ENCODE measurements around the gene OR5B12. TPM values are rescaled to one million over a fixed set of nuclear protein-coding genes. Genes with fewer than 3 reads are reported as not detected.

Gene OR5B12
- polyA plus RNA-seq, 1 of the 3 experiments (the other 2 are of a cell fraction), result not detected

GRCh38 chr11:58390551-58391063 lies 51.4 kb downstream of the OR5B12 start (continued):
- TF ChIP-seq, protein P1, sequence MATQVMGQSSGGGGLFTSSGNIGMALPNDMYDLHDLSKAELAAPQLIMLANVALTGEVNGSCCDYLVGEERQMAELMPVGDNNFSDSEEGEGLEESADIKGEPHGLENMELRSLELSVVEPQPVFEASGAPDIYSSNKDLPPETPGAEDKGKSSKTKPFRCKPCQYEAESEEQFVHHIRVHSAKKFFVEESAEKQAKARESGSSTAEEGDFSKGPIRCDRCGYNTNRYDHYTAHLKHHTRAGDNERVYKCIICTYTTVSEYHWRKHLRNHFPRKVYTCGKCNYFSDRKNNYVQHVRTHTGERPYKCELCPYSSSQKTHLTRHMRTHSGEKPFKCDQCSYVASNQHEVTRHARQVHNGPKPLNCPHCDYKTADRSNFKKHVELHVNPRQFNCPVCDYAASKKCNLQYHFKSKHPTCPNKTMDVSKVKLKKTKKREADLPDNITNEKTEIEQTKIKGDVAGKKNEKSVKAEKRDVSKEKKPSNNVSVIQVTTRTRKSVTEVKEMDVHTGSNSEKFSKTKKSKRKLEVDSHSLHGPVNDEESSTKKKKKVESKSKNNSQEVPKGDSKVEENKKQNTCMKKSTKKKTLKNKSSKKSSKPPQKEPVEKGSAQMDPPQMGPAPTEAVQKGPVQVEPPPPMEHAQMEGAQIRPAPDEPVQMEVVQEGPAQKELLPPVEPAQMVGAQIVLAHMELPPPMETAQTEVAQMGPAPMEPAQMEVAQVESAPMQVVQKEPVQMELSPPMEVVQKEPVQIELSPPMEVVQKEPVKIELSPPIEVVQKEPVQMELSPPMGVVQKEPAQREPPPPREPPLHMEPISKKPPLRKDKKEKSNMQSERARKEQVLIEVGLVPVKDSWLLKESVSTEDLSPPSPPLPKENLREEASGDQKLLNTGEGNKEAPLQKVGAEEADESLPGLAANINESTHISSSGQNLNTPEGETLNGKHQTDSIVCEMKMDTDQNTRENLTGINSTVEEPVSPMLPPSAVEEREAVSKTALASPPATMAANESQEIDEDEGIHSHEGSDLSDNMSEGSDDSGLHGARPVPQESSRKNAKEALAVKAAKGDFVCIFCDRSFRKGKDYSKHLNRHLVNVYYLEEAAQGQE (IDR thresholded peaks at IDR 0.05; ENCODE audit: low read depth, low read length), result no peak
- TF ChIP-seq, protein P2, sequence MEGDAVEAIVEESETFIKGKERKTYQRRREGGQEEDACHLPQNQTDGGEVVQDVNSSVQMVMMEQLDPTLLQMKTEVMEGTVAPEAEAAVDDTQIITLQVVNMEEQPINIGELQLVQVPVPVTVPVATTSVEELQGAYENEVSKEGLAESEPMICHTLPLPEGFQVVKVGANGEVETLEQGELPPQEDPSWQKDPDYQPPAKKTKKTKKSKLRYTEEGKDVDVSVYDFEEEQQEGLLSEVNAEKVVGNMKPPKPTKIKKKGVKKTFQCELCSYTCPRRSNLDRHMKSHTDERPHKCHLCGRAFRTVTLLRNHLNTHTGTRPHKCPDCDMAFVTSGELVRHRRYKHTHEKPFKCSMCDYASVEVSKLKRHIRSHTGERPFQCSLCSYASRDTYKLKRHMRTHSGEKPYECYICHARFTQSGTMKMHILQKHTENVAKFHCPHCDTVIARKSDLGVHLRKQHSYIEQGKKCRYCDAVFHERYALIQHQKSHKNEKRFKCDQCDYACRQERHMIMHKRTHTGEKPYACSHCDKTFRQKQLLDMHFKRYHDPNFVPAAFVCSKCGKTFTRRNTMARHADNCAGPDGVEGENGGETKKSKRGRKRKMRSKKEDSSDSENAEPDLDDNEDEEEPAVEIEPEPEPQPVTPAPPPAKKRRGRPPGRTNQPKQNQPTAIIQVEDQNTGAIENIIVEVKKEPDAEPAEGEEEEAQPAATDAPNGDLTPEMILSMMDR (IDR thresholded peaks at IDR 0.05), result no peak

Other genes with a start within 250 kb of the OR5B12 start
- not detected in 2 replicates for gene OR1S2, start 238.1 kb downstream of the OR5B12 start, polyA plus RNA-seq (2012; rRNA removed)
- not detected in 2 replicates for gene OR1S1, start 229.5 kb downstream of the OR5B12 start, polyA plus RNA-seq (2012; rRNA removed)
- gene OR10Q1, start 213.3 kb downstream of the OR5B12 start, polyA plus RNA-seq (2012; rRNA removed), result not detected in 2 replicates
- gene OR10W1, start 174.0 kb downstream of the OR5B12 start, polyA plus RNA-seq (2012; rRNA removed), result not detected in 2 replicates
- not detected in 2 replicates for gene OR5B17, start 83.2 kb downstream of the OR5B12 start, polyA plus RNA-seq (2012; rRNA removed)
- not detected in 2 replicates for gene OR5B3, start 35.4 kb downstream of the OR5B12 start, polyA plus RNA-seq (2012; rRNA removed)
- not detected in 2 replicates for gene OR5B2, start 14.1 kb downstream of the OR5B12 start, polyA plus RNA-seq (2012; rRNA removed)
- gene OR5B21, start 65.9 kb upstream of the OR5B12 start, polyA plus RNA-seq (2012; rRNA removed), result not detected in 2 replicates
- 4.4 and 6.6 TPM in 2 replicates for gene LPXN, start 133.6 kb upstream of the OR5B12 start, polyA plus RNA-seq (2012; rRNA removed)
- 12.2 and 15.7 TPM in 2 replicates for gene ZFP91, start 136.8 kb upstream of the OR5B12 start, polyA plus RNA-seq (2012; rRNA removed)
- 0.87 and 1.4 TPM in 2 replicates for gene CNTF, start 180.4 kb upstream of the OR5B12 start, polyA plus RNA-seq (2012; rRNA removed)